Pancreas (tissue), 10 donors: ENCODE results near the gene RBM25. TPM values are rescaled to one million over a fixed set of nuclear protein-coding genes. Genes with fewer than 3 reads are reported as not detected.

Experiments
- ATAC-seq, 4 donors: fragments of 200-7000 bp; cut with Tn5 transposase; one replicate each; pipeline versions ENCODE4 v1.8.0 to v1.9.1; 2020; ENCODE audit warnings: mild to moderate bottlenecking in 4 of 4, moderate library complexity in 4 of 4
- DNase-seq, 6 donors: peaks; one replicate each; pipeline ENCODE4 v3.0.0-alpha.2; 2020
- FAIRE-seq: peaks from 2 replicates; lab custom pipeline; 2012; peaks lifted over from hg19 to GRCh38; lab: Jason Lieb, UNC
- H3K27ac ChIP-seq, 4 donors: fragments of 200-600 bp; sonication (generic); 1 replicate in 3 of 4; 2 replicates in 1 of 4; pipeline versions ENCODE4 v1.5.0 to v1.8.0; 2020
- H3K27me3 ChIP-seq, 4 donors: fragments of 200-600 bp; one replicate each; pipeline ENCODE4 v1.8.0; 2021
- H3K36me3 ChIP-seq, 3 donors: fragments of 200-600 bp; sonication (generic) in 1 of 3; one replicate each; pipeline versions ENCODE4 v1.5.0 to v1.8.0; 2020 to 2021
- H3K4me1 ChIP-seq, 3 donors: fragments of 200-600 bp; one replicate each; pipeline ENCODE4 v1.8.0; 2021
- H3K4me3 ChIP-seq, 4 donors: fragments of 200-600 bp; sonication (generic) in 2 of 4; one replicate each; pipeline versions ENCODE4 v1.5.0 to v1.8.0; 2020 to 2021
- H3K9me3 ChIP-seq, 4 donors: fragments of 200-600 bp; one replicate each; pipeline ENCODE4 v1.8.0; 2021
- CTCF ChIP-seq, 4 donors: fragments of 200-600 bp; sonication (generic) in 3 of 4; IDR thresholded peaks; one replicate each; pipeline versions ENCODE4 v1.5.0 to v1.8.0; 2021; ENCODE audit warnings: antibody characterized with exemption in 4 of 4
- WGBS, 2 donors: extraction: QIAGEN DNeasy Blood & Tissue Kit; methylation state at CpG; one replicate each; pipeline ENCODE4 v1.1.7; 2013; 5-methylcytosine and 5-hydroxymethylcytosine counted together
- intact Hi-C, 3 donors: fragments of 100-400 bp; cut with DNase I; formaldehyde crosslinking; loops; one replicate each; pipeline versions ENCODE4 v1.11.1 to v1.14.2; 2022
- polyA plus RNA-seq, 2 donors: library from polyadenylated mRNA; stranded (reverse); fragments of 200-250 nt; gene quantifications; one replicate each; pipeline ENCODE4 v1.2.3, GENCODE V29; 2013
- total RNA-seq, 6 donors: library from RNA; stranded (reverse); fragmentation: NEBNext Ultra II Directional in 4 of 6; extraction: Animal tissue kit (Norgen Biotek cat#: 25700) in 4 of 6; gene quantifications; one replicate each; pipeline versions ENCODE4 v1.2.1 to v1.2.4, GENCODE V29; 2021 to 2023
- donor health status: healthy with polysubstance abuse.
- donor health status: DM: no; HTN: no; CAD: no; lungs with moderate emphysema.
- donor health status: DM: no; HTN: no; CAD: no.
- donor health status: control.
- donor health status: control.
- donor health status: Bipolar disorder and iron deficiency.
- donor health status: DM: yes; HTN: yes; CAD: no.
- donor health status: DM: no; HTN: no; CAD: no.
- donor health status: DM: no; HTN: no; CAD: no.
- donor health status: DM: yes; HTN: yes; CAD: no.

The RBM25 gene
- total and polyA plus RNA-seq, 8 donors = 22.7 to 62.8 (median 33.1) TPM

- H3K4me1 ChIP-seq = peaks cover 10 to 30% (median 10%) of the 10 kb centered on the region in 3 donors
- intact Hi-C loops = no loop called here
- H3K27me3 ChIP-seq = no peaks in the 10 kb centered on the region
- ATAC-seq (peak in 2 of 4 donors; percentile 1 to 9), DNase-seq (no peak), FAIRE-seq (no peak)
- H3K27ac ChIP-seq = peak overlapping the region; percentile 74 to 94 (median 88)
- no peak for TF ChIP-seq CTCF (IDR thresholded peaks at IDR 0.05)
- 2 to 3% methylated on average over 8 of the region's 8 CpGs for WGBS, 2 donors
- no peaks in the 10 kb centered on the region for H3K36me3 ChIP-seq
- H3K9me3 ChIP-seq = no peaks in the 10 kb centered on the region
- peak overlapping the region; percentile 7 to 82 (median 70) for H3K4me3 ChIP-seq
Measured at GRCh38 chr14:73057944-73058223, 450 bp upstream of the RBM25 start.

- peaks cover 10 to 30% (median 10%) of the 10 kb centered on the region in 3 donors for H3K4me1 ChIP-seq
- 0% methylated on average over 23 to 27 of the region's 27 CpGs for WGBS, 2 donors
- ATAC-seq (peak; percentile 23 to 48 (median 30)), FAIRE-seq (no peak), DNase-seq (peak in 2 of 6 donors; percentile 20 to 53)
- intact Hi-C loops = no loop called here
- TF ChIP-seq CTCF (IDR thresholded peaks at IDR 0.05) = no peak
- H3K27ac ChIP-seq = peak overlapping the region; percentile 74 to 94 (median 88)
- no peaks in the 10 kb centered on the region for H3K27me3 ChIP-seq
- no peaks in the 10 kb centered on the region for H3K36me3 ChIP-seq
- peak overlapping the region; percentile 59 to 82 (median 80) for H3K4me3 ChIP-seq
- no peaks in the 10 kb centered on the region for H3K9me3 ChIP-seq
Measured at GRCh38 chr14:73058922-73059673, 764 bp downstream of the RBM25 start.

- no peak for TF ChIP-seq CTCF (IDR thresholded peaks at IDR 0.05)
- Histone ChIP-seq H3K27ac (no peak overlapping the region), H3K4me1 (no peaks in the 10 kb centered on the region), H3K9me3 (no peaks in the 10 kb centered on the region), H3K4me3 (no peak overlapping the region), H3K27me3 (no peaks in the 10 kb centered on the region), H3K36me3 (peaks cover 0 to 16% (median 0%) of the 10 kb centered on the region in 3 donors)
- DNase-seq = no peak
- no peak for ATAC-seq
- intact Hi-C loops = no loop called here
- no peak for FAIRE-seq
- 99 to 100% methylated on average over 4 of the region's 4 CpGs for WGBS, 2 donors
Measured at GRCh38 chr14:73069585-73069984, 11.3 kb downstream of the RBM25 start.

GRCh38 chr14:73091044-73091443 lies 32.7 kb downstream of the RBM25 start:
- Histone ChIP-seq H3K27me3 (no peaks in the 10 kb centered on the region), H3K27ac (no peak overlapping the region), H3K4me1 (no peaks in the 10 kb centered on the region), H3K4me3 (no peak overlapping the region), H3K36me3 (peaks cover 9 to 54% (median 12%) of the 10 kb centered on the region in 3 donors), H3K9me3 (no peaks in the 10 kb centered on the region)
- no peak for DNase-seq
- no peak for TF ChIP-seq CTCF (IDR thresholded peaks at IDR 0.05)
- FAIRE-seq = no peak
- no peak for ATAC-seq
- WGBS, 2 donors = 94 to 95% methylated on average over 2 of the region's 2 CpGs
- intact Hi-C loops = no loop called here

GRCh38 chr14:73097421-73097820 lies 39.1 kb downstream of the RBM25 start:
- TF ChIP-seq CTCF (IDR thresholded peaks at IDR 0.05) = no peak
- Histone ChIP-seq H3K36me3 (peaks cover 0 to 32% (median 4%) of the 10 kb centered on the region in 3 donors), H3K27me3 (no peaks in the 10 kb centered on the region), H3K4me1 (no peaks in the 10 kb centered on the region), H3K9me3 (no peaks in the 10 kb centered on the region), H3K27ac (no peak overlapping the region), H3K4me3 (no peak overlapping the region)
- no peak for FAIRE-seq
- intact Hi-C loops = no loop called here
- no peak for ATAC-seq
- WGBS, 2 donors = 97% methylated on average over 11 of the region's 11 CpGs
- DNase-seq = no peak
